OCI-M2 (cell line): ENCODE measurements around the gene RBM39.

ENCODE experiments used
- DNase-seq: peaks from one replicate; lab custom pipeline; 2025; ENCODE audit not compliant: unreplicated experiment; lab: John Stamatoyannopoulos, UW

Gene RBM39

DNA sequence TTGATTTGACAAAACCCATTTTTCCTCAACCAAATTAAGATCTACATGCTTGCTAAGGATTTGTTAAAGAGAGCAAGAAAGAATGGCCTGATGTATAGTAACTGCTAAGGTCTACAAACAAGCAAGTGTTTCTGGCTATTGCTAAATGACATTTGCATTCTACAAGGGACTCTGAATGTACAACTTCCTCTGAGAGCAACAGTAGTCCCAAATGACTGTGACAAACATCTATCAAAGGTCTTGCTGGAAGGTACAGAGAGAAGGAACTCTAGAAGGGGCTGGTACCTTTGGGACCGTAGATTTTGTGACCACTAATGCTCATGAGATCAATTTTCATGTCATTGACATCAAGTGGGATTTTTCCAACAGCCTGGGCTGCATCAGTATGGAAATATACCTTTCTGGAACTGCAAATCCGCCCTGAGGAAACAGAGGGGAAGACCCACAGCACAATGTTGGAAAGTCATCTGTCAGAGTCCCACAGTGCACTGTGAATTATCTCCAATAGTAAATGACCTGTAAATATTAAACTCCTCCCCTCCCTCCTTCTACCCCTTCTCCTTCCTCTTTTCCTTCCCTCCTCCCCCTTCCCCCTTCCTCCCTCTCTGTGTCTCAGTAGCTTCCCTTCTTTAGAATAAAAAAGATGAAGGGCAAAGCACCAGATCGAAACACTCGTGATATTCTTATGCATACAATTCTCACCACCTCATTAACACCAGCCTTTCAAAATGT is 61.4 kb downstream of the RBM39 start:
- DNase-seq, result no peak

DNA sequence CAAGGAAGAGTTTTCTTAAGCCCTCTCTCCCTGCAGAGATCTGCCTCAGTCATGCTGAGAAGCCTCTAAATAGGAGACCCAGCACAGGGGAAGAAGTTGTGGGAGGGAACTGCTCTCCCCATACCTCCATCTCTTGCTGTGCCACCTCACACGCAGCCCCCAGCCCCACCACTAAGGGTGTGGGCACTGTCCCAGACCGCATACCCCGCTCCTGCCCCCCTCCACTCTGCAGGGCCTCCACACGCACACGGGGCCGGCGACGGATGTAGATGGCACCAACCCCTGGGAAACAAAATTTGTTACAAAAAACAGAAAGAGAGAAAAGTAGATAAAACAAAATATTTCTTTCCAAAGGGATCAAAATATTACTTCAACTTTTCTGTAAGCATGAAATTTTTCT is 67.1 kb downstream of the RBM39 start:
- no peak for DNase-seq

DNA sequence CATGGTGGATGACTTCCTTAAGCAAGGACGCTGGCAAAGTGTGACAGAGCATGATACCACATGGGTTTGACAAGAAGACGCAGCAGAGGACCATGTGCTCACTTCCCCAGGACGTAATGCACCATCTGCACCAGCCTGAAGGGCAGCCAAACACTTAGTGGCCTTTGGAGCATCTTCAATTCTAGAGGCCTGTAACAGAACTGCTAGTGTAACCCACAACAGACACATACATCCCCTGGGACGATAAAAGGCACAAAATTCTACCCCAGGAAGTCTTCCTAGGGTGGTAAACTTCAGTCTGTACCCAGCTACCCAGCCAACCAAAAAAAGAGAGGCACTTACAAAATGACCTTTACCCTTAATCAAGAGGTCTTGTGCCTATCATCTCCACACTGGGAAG is 68.2 kb downstream of the RBM39 start:
- no peak for DNase-seq

DNA sequence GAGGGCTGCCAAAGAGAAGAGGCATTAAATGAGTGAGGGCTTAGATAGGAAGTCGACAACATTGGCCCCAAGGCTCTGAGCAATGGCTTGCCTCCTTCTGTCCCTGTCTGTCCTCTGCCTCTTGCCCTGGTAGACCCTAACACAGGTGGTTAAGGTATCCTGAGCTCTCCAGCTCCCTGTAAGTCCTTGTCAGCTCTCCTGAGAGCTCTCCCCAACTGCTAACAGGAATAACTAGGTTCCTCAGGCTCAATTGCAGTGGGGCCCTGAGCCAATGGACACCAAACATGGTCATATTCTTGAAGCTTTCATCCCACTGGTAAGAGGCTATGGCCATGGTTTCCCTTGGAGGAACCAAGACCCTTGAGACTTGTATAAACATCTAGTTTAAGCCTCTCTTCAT is 72.4 kb downstream of the RBM39 start:
- DNase-seq, result no peak

DNA sequence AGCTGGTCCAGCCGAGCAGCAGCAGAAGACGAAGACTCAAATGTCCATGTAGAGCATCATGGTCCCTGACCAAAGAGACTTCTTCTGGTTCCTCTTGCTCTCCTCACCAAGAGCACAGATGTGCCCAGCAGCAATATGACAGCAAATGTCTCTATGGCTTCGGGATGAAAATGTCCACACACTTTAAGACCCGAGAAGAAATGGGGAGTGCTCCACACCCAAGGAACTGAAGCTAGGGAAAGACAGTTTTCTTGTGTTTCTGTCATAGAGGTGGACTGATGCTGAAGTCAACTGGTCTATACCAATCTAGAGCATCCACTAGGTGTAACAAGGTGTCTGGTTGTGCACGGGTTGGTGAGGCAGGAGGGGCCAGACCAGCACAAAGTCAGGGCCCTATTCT is 72.8 kb downstream of the RBM39 start:
- no peak for DNase-seq

GRCh38 chr20:35665949-35666288 is 76.1 kb downstream of the RBM39 start:
- DNase-seq, result no peak

- DNase-seq, result peak; percentile 76
Measured at GRCh38 chr20:35664466-35665206, 77.4 kb downstream of the RBM39 start, which contains the start of the genes CPNE1 and RBM12. CPNE1 (minus strand) TSS chr20:35664900; CDS start chr20:35632923, 31,977 bp downstream. RBM12 (minus strand) TSS chr20:35664900; CDS start chr20:35655322, 9,578 bp downstream.

DNA sequence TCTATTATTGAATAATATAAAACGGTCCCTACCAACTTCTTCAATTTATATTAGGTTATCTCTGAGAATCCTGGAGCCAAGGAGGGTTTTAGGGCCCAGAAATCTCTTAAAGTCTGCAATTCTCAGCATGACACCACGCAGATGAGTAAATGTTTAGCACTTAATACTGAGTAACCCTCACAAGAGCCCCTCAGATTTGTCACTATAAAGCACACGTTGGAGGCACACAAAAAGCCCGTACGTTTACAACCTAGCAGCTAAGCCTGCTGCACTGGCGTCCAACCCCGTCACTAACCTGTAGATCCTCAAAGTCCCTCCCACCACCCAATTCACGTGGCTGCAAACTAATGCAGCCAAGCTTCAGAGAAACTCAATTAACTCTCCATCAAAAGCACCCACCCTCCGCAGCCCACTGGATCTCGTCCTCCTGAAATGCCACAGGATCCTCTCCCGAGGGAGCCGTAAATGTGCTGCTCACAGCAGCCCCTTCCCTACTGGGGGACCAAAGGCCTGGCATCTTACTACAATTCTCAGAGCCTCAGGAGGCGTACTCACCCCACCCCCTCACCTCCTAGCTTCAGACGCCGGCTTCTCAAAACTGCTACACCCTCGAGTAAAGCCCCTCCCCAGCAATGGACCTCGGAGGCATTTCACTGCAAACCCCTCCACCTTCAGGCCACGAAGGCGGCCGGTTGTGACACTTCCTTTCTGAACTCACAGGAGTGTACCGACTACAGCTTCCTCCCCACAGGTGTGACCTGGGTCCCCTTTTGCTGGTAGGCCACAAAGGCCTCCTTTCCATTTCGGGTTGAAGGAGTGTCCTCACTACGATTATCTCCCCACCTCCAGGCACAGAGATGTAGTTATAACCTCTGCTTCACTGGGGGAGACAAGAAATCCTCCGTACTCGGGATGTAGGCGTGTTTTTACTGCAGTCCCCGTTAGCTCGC is 78.3 kb downstream of the RBM39 start:
- no peak for DNase-seq

DNA sequence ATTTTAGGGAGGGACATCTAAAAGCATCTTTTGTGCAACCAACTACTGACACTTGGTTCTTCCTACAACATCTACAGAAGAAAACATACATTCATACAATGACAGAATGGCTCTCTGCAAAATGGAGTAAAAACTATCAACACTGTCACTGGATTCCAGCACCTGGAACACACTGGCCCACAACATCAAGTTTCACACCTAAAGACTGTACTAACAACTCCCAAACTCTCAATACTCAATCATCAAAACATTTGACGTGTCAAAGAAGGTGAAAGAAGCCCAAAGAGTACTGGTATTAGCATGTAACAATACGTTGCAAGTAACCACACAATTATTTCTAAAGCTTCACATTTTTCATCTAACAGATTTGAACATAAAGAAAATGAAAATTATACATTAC is 79.5 kb downstream of the RBM39 start:
- DNase-seq, result no peak

DNA sequence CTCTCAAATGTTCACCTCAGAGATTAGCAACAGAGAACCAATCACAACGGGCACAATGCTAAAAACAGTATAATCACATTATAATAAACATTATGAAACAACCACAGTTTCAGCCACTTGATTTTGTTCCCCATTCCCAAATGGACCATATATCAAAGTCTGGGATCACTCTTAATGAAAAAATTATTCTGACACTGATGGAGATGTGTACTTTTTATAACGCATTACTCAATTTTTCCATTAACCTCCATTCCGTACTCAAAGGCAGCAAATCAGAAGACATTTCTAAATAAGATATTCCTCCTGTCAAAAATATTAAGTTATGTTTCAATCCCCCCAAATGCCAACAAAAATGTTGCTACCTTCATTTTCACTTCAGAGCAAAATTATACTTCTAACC is 80.2 kb downstream of the RBM39 start:
- DNase-seq, result no peak

DNA sequence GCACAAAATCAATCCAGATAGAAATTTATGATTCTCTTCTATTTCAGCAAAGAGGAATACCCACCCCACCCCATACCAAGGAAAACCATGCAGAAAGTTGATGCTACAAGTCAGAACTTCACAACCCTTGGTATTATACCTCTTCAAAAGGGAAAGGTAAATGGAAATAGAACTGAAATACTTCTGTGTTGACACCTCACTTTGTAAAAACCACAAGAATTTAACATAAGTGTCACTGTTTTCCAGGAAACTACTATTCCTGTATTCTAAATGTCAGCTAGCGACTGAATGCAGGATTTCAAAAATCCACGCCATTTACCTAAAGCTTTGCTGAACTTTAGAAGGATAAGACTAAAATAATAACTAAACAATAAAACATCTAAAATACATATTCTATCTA is 81.0 kb downstream of the RBM39 start:
- DNase-seq, result no peak

DNA sequence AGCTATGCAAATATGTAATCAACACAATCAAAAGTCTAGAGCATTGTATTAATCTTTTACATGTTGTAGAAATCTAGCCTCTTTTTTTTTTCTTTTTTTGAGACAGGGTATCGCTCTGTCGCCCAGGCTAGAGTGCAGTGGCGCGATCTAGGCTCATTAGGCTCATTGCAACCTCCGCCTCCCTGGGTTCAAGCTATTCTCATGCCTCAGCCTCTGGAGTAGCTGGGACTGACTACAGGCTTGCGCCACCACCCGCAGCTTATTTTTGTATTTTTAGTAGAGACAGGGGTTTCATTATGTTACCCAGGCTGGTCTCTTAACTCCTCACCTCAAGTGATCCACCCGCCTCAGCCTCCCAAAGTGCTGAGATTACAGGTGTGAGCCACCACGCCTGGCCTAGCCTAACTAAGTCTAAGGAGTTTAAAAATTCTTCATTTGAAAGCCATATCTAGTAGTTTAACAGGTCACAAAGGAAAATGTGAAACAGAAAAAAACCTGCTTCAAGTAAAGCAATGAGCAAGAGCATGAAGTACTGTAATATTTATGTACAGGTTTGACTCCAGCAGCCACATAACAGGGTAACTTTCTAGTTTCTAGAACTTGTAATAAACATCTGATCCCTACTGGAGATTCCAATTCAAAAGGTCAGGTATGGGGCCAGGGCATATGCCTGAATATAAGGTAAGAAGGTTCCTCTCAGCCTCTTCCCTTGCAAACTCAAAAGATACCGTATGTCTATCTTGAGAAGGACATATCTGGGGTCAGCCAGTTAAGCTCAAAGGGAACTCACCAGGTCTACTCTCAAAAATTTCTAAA is 81.7 kb downstream of the RBM39 start:
- DNase-seq, result no peak

- no peak for DNase-seq
Measured at GRCh38 chr20:35657271-35657670, 84.8 kb downstream of the RBM39 start.

- no peak for DNase-seq
Measured at GRCh38 chr20:35654415-35654814, 87.6 kb downstream of the RBM39 start.

DNA sequence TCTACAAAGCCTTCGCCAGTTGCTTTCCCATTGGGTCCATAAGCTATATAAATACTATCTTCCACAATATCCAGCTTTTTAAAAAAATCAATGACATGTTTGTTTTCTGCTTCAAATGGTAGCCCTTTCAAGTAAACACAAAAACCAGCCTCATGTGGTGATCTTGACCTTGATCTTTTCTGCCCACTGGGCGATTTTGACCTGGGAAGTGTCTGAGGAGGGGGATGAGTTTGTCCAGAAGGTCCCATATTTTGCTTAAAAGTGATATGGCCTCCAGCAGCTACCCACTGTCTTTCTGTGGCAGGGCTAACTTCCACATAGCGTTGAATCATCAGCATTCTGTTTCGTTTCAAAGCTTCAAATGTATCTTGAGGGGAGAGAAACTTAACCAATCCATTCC is 88.2 kb downstream of the RBM39 start:
- DNase-seq, result no peak
